ENCODE data around the gene VSNL1.

GRCh38 chr2:17604050-17604449 is 63.6 kb downstream of the VSNL1 start:
- TF ChIP-seq CTCF (IDR thresholded peaks at IDR 0.05) (no peak), POLR2A (IDR thresholded peaks at IDR 0.05) (no peak)
